Gastrocnemius medialis (tissue), 4 donors: ENCODE data around the gene TYROBP.

Experiments used
- POLR2A ChIP-seq, 2 donors: fragments of 450-650 bp; IDR thresholded peaks; one replicate each; pipeline ENCODE4 v1.6.1; 2017; ENCODE audit warnings: antibody characterized with exemption in 2 of 2, mild to moderate bottlenecking in 2 of 2, moderate library complexity in 2 of 2
- TF ChIP-seq, protein P1 (sequence below), 5 experiments: fragments of 450-650 bp in 3 of 5; fragments of 200-600 bp in 2 of 5; sonication (generic) in 2 of 5; IDR thresholded peaks in 4 of 5; conservative IDR thresholded peaks in 1 of 5; 1 replicate in 4 of 5; 2 replicates in 1 of 5; pipeline ENCODE4 v1.5.1; 2016 to 2019; ENCODE audit warnings: antibody characterized with exemption in 5 of 5, mild to moderate bottlenecking in 3 of 5, moderate library complexity in 3 of 5

DNA sequence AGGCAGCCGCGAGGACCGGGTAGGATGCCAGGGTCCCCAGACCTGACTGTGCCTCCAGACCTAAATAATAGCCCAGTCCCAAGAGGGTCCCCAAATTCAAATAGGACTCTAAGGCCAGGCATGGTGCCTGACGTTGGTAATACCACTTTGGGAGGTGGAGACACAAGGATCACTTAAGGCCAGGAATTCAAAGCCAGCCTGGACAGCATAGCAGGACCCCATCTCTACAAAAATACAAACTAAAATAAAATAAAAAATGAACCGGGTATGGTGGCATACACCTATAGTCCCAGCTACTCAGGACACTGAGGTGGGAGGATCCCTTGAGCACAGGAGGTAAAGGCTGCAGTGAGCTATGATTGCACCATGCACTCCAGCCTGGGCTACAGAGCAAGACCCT, 45.1 kb downstream of the TYROBP start:
- TF ChIP-seq POLR2A (IDR thresholded peaks at IDR 0.05) = no peak
- TF ChIP-seq, protein P1, sequence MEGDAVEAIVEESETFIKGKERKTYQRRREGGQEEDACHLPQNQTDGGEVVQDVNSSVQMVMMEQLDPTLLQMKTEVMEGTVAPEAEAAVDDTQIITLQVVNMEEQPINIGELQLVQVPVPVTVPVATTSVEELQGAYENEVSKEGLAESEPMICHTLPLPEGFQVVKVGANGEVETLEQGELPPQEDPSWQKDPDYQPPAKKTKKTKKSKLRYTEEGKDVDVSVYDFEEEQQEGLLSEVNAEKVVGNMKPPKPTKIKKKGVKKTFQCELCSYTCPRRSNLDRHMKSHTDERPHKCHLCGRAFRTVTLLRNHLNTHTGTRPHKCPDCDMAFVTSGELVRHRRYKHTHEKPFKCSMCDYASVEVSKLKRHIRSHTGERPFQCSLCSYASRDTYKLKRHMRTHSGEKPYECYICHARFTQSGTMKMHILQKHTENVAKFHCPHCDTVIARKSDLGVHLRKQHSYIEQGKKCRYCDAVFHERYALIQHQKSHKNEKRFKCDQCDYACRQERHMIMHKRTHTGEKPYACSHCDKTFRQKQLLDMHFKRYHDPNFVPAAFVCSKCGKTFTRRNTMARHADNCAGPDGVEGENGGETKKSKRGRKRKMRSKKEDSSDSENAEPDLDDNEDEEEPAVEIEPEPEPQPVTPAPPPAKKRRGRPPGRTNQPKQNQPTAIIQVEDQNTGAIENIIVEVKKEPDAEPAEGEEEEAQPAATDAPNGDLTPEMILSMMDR (IDR thresholded peaks at IDR 0.05 in 4 of 5, conservative IDR thresholded peaks at IDR 0.05 in 1 of 5) = no peak
